Transverse colon (tissue), 3 donors: ENCODE measurements around the gene XRCC5.
"Not testable (repeated sequence)": the region's sequence is repeated elsewhere in the genome, so short reads cannot be mapped to it uniquely, and the experiment has no call there.

ENCODE experiments used
- CTCF ChIP-seq, 5 experiments: fragments of 200-600 bp in 3 of 5; fragments of 450-650 bp in 2 of 5; sonication (generic) in 3 of 5; IDR thresholded peaks; 1 replicate in 2 of 5; 2 replicates in 3 of 5; pipeline ENCODE4 v1.5.1; 2016 to 2017; ENCODE audit warnings: antibody characterized with exemption in 5 of 5, inconsistent platforms in 3 of 5, mild to moderate bottlenecking in 2 of 5, moderate library complexity in 1 of 5
- POLR2A ChIP-seq: fragments of 450-650 bp; IDR thresholded peaks from one replicate; pipeline ENCODE4 v1.6.1; 2016; ENCODE audit warnings: antibody characterized with exemption, mild to moderate bottlenecking, moderate library complexity

DNA sequence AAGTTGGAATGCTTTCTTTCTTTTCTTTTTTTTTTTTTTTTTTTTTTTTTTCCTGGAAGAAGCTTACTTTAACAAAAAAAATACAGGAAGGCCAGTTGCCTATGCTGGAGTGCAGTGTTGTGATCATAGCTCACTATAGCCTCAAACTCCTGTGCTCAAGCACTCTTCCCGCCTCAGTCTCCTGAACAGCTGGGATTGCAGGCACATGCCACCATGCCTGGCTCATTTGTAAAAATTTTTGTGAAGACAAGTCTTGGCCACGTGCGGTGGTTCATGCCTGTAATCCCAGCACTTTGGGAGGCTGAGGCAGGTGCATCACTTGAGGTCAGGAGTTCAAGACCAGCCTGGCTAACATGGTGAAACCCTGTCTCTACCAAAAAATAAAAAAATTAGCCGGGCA, 32.4 kb downstream of the XRCC5 start:
- not testable (repeated sequence) for TF ChIP-seq CTCF (IDR thresholded peaks at IDR 0.05); POLR2A
